Neuronal stem cell (in vitro differentiated cells): ENCODE measurements around the gene PPIAL4G.
"Not testable (repeated sequence)": the region's sequence is repeated elsewhere in the genome, so short reads cannot be mapped to it uniquely, and the experiment has no call there.

Source experiments
- DNase-seq: peaks from one replicate; pipeline ENCODE4 v3.0.0-alpha.2; 2013; ENCODE audit warnings: low spot score
- H2AFZ ChIP-seq: one replicate; pipeline ENCODE4 v1.6.1; 2013; ENCODE audit warnings: mild to moderate bottlenecking, low read length, inconsistent platforms
- H2AK5ac ChIP-seq: 2 replicates; pipeline ENCODE4 v1.6.1; 2013; ENCODE audit warnings: low read depth, mild to moderate bottlenecking, inconsistent platforms, low read length, moderate library complexity, mixed read lengths
- H2BK120ac ChIP-seq: 2 replicates; pipeline ENCODE4 v1.6.1; 2013; ENCODE audit warnings: low read depth, mild to moderate bottlenecking, inconsistent platforms, low read length, moderate library complexity, mixed read lengths
- H2BK12ac ChIP-seq: one replicate; pipeline ENCODE4 v1.6.1; 2013; ENCODE audit warnings: low read length, inconsistent platforms
- H2BK15ac ChIP-seq: 2 replicates; pipeline ENCODE4 v1.6.1; 2013; ENCODE audit warnings: mild to moderate bottlenecking, low read length, inconsistent platforms, mixed read lengths
- H2BK5ac ChIP-seq: one replicate; pipeline ENCODE4 v1.6.1; 2013; ENCODE audit warnings: inconsistent platforms, mild to moderate bottlenecking, low read length, moderate library complexity
- H3K14ac ChIP-seq: one replicate; pipeline ENCODE4 v1.6.1; 2013; ENCODE audit warnings: low read length, inconsistent platforms
- H3K18ac ChIP-seq: 2 replicates; pipeline ENCODE4 v1.6.1; 2013; ENCODE audit warnings: low read length, inconsistent platforms
- H3K23ac ChIP-seq: 2 replicates; pipeline ENCODE4 v1.6.1; 2013; ENCODE audit warnings: low read depth, mild to moderate bottlenecking, mixed read lengths, low read length, inconsistent platforms; ENCODE audit not compliant: poor library complexity
- H3K27ac ChIP-seq: replicated peaks from 3 replicates; pipeline ENCODE4 v1.5.1; 2013; ENCODE audit warnings: low read length, inconsistent platforms
- H3K27me3 ChIP-seq, 3 experiments: 2 replicates each; pipeline ENCODE4 v1.6.1; 2013; ENCODE audit warnings: low read length in 3 of 3, mild to moderate bottlenecking in 2 of 3, inconsistent platforms in 1 of 3, low read depth in 1 of 3, mixed read lengths in 1 of 3, moderate library complexity in 1 of 3; ENCODE audit not compliant: control insufficient read depth in 3 of 3, insufficient read depth in 3 of 3
- H3K36me3 ChIP-seq, 2 donors: replicated peaks in 1 of 2; 2 replicates each; pipeline ENCODE4 v1.6.1; 2013; ENCODE audit warnings: low read length in 2 of 2; ENCODE audit not compliant: control insufficient read depth in 2 of 2, insufficient read depth in 2 of 2
- H3K4ac ChIP-seq: 2 replicates; pipeline ENCODE4 v1.6.1; 2013; ENCODE audit warnings: inconsistent platforms, mild to moderate bottlenecking, low read length, moderate library complexity
- H3K4me1 ChIP-seq, 2 donors: 1 replicate in 1 of 2; 2 replicates in 1 of 2; pipeline ENCODE4 v1.6.1; 2013; ENCODE audit warnings: low read length in 2 of 2, low read depth in 1 of 2; ENCODE audit not compliant: control insufficient read depth in 2 of 2, insufficient read depth in 1 of 2
- H3K4me2 ChIP-seq: one replicate; pipeline ENCODE4 v1.6.1; 2013; ENCODE audit warnings: mild to moderate bottlenecking, low read length, inconsistent platforms; ENCODE audit not compliant: insufficient read depth, poor library complexity, severe bottlenecking
- H3K4me3 ChIP-seq, 2 donors: 2 replicates each; pipeline ENCODE4 v1.5.1; 2013; ENCODE audit warnings: low read length in 2 of 2, mild to moderate bottlenecking in 2 of 2, inconsistent platforms in 1 of 2, moderate library complexity in 1 of 2
- H3K79me1 ChIP-seq: one replicate; pipeline ENCODE4 v1.6.1; 2013; ENCODE audit warnings: low read depth, mild to moderate bottlenecking, inconsistent platforms, low read length, moderate library complexity
- H3K9ac ChIP-seq: one replicate; pipeline ENCODE4 v1.6.1; 2013; ENCODE audit warnings: mild to moderate bottlenecking, low read depth, low read length, inconsistent platforms; ENCODE audit not compliant: poor library complexity
- H3K9me3 ChIP-seq, 2 donors: replicated peaks in 1 of 2; 2 replicates each; pipeline versions ENCODE3 to v1.6.1; 2013; ENCODE audit warnings: low read length in 2 of 2, mild to moderate bottlenecking in 2 of 2, inconsistent platforms in 1 of 2, low read depth in 1 of 2, mixed read lengths in 1 of 2, moderate library complexity in 1 of 2; ENCODE audit not compliant: control insufficient read depth in 2 of 2, insufficient read depth in 1 of 2
- H4K8ac ChIP-seq: one replicate; pipeline ENCODE4 v1.6.1; 2013; ENCODE audit warnings: low read depth, mild to moderate bottlenecking, inconsistent platforms, low read length, moderate library complexity
- H4K91ac ChIP-seq: one replicate; pipeline ENCODE4 v1.6.1; 2013; ENCODE audit warnings: low read length, low read depth, mild to moderate bottlenecking, inconsistent platforms; ENCODE audit not compliant: poor library complexity
- WGBS, 2 donors: extraction: QIAGEN DNeasy Blood & Tissue Kit; methylation state at CpG; one replicate each; pipeline ENCODE4 v1.1.7; 2013; ENCODE audit warnings: missing lambda C conversion rate in 2 of 2, mixed read lengths in 1 of 2; ENCODE audit not compliant: insufficient read length in 2 of 2, insufficient replicate concordance in 1 of 2; ENCODE audit errors: extremely low coverage in 2 of 2; 5-methylcytosine and 5-hydroxymethylcytosine counted together

Gene PPIAL4G

DNA sequence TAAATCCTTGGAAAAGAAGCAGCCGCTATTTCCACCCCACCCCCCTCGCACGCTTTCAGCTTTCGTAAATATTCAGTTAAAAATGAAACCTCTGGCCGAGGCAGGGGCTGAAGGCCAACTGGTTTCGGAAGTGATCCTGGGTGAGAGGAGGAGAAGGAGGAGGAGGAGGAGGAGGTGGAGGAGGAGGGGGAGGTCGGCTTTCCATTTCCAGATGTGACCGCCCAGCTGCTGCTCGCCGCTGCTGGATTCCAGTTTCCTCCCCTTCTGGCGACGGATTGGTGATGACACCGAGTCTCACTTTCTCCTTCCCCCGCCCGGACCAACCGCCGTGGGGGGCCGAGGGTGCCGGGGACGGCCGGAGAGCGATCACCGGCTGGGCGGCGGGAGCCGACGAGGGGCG is 23.4 kb downstream of the PPIAL4G start:
- H2BK15ac ChIP-seq, H2BK5ac ChIP-seq, H2AK5ac ChIP-seq, H4K8ac ChIP-seq, H3K27ac ChIP-seq, H2AFZ ChIP-seq, H3K36me3 ChIP-seq, H3K79me1 ChIP-seq, H2BK12ac ChIP-seq, DNase-seq, H2BK120ac ChIP-seq, H3K14ac ChIP-seq, H3K23ac ChIP-seq, H3K4me2 ChIP-seq, H3K9me3 ChIP-seq, H3K4ac ChIP-seq, H3K4me1 ChIP-seq, H3K27me3 ChIP-seq, H4K91ac ChIP-seq, H3K4me3 ChIP-seq, H3K18ac ChIP-seq, H3K9ac ChIP-seq: not testable (repeated sequence)
- no CpG with 5 or more reads among the region's 28 CpGs for WGBS, 2 donors

DNA sequence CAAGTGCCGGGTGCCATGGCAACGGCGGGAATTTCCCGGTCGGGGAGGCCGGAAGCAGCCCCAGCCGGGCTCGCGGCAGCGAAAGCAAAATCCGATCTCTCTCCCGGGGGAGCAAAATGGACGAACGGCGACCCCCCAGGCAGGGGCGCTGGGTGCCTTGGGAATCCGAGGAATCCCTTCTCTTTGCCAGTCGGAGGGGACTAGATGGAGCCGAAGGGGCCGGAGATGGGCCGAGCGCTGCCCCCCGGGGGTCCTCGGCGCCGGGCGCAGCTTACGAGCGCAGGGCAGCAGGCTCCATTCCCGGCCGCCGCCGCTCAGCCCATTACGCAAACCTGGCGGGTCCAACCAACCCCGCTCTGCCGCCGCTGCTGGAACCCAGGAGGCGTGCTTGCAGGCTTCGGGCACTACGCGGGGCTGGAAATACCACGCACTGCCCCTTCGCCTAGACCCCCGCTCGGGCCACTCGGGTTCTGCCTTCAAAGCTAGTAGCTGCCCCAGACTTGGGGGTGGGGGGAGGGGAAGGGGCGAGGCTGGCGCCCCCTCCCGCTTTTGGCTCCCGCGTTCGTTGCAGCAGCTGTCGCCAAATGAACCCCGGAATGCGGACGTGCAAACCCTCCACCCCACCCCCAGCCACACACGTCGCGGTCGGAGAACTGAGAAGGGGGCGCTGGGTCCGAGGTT is 24.1 kb downstream of the PPIAL4G start:
- H4K8ac ChIP-seq: not testable (repeated sequence)

DNA sequence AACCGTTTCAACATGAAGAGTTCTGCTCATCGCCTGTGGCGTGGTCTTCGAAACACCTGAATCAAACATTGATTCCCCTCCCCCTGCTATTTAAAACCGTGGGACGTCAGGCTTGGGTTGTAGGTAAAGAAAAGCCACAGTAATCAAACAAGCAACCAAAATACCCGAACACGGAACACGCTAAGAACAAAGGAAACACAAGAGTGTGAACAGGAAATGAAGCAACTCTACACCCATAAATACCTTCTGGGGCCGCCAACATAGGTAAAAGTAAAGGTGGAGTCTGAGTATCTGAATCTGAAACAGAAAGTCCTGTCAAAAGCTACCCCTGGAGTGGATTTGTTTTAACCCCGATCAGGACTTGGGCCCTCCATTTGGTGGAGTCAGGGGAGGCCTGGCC is 24.7 kb downstream of the PPIAL4G start:
- not testable (repeated sequence) for H4K91ac ChIP-seq, H2BK5ac ChIP-seq, H3K79me1 ChIP-seq, H2BK120ac ChIP-seq, H3K4me1 ChIP-seq, H3K9me3 ChIP-seq, H2BK12ac ChIP-seq, H3K9ac ChIP-seq, H3K4ac ChIP-seq, H3K36me3 ChIP-seq, DNase-seq, H3K23ac ChIP-seq, H3K14ac ChIP-seq, H2AFZ ChIP-seq, H4K8ac ChIP-seq, H3K18ac ChIP-seq, H2BK15ac ChIP-seq, H3K27ac ChIP-seq, H2AK5ac ChIP-seq, H3K27me3 ChIP-seq
- Histone ChIP-seq H3K4me2 (peak overlapping the region; percentile 11), H3K4me3 (peak overlapping the region in 1 of 2 donors; percentile 51)
- no CpG with 5 or more reads among the region's 11 CpGs for WGBS, 2 donors

More for the DNA sequence above, 24.1 kb downstream of the PPIAL4G start:
- H3K9ac ChIP-seq: peak overlapping the region; percentile 44
- no CpG with 5 or more reads among the region's 63 CpGs for WGBS, 2 donors
- not testable (repeated sequence) for H3K4ac ChIP-seq, H2BK5ac ChIP-seq, H4K91ac ChIP-seq, H3K27ac ChIP-seq, H3K14ac ChIP-seq, H3K9me3 ChIP-seq, H2BK120ac ChIP-seq, H2BK15ac ChIP-seq, H3K79me1 ChIP-seq, H2BK12ac ChIP-seq, H3K27me3 ChIP-seq, H2AK5ac ChIP-seq, H3K4me1 ChIP-seq, H3K23ac ChIP-seq, H3K18ac ChIP-seq, H3K36me3 ChIP-seq
- H2AFZ ChIP-seq: peak overlapping the region; percentile 84
- DNase-seq: peak; percentile 36
- peak overlapping the region; percentile 40 for H3K4me2 ChIP-seq
- H3K4me3 ChIP-seq: peak overlapping the region; percentile 54 to 81

DNA sequence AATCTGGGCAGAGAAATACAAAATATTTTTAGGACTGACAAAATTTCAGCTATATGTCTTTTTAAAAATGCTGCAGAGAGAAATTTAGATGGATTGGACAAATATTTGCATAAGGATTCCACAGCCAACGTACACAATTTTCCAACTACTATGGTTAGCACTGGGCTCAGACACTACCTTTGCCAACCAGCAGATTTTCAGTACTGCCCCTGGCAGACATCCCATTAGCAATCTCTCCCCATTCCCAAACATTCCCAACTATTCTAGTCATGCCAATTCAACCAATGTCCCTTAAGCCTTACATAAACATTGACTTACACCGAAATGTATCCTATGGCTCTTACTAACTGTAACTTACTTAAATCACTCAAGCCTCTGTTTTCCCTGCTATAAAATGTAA is 30.3 kb downstream of the PPIAL4G start:
- not testable (repeated sequence) for H3K4me2 ChIP-seq, H3K23ac ChIP-seq, H3K36me3 ChIP-seq, H2BK120ac ChIP-seq, H4K91ac ChIP-seq, H3K4me3 ChIP-seq, H2AK5ac ChIP-seq, H2AFZ ChIP-seq, H3K27ac ChIP-seq, H3K79me1 ChIP-seq, H2BK15ac ChIP-seq, H3K18ac ChIP-seq, H2BK12ac ChIP-seq, DNase-seq, H3K9me3 ChIP-seq, H3K4me1 ChIP-seq, H4K8ac ChIP-seq, H3K4ac ChIP-seq, H3K27me3 ChIP-seq, H3K9ac ChIP-seq, H2BK5ac ChIP-seq, H3K14ac ChIP-seq
- WGBS, 2 donors: no CpG with 5 or more reads among the region's 2 CpGs
